HCT116 (cell line): Measurements from ENCODE around the gene ADA. TPM values are rescaled to one million over a fixed set of nuclear protein-coding genes. Genes with fewer than 3 reads are reported as not detected.

Experiments
- ATAC-seq: fragments of 200-7000 bp; cut with Tn5 transposase; 2 replicates; pipeline ENCODE4 v1.9.1; 2020; ENCODE audit warnings: mild to moderate bottlenecking, moderate library complexity
- BruUV-seq: library from RNA; stranded (reverse); fragments of 400-500 nt; replicated peaks from 2 replicates; lab custom pipeline; 2021; lab: Mats Ljungman, UMichigan
- CTCF ChIA-PET: fragments of 300-600 bp; sonication (Branson Sonifier 250); formaldehyde crosslinking; loops from one replicate; lab custom pipeline; 2021; ENCODE audit warnings: antibody characterized with exemption; lab: Charles Lee
- POLR2A ChIA-PET: fragments of 300-600, 350-600 bp; sonication (Branson Sonifier 250); formaldehyde crosslinking; loops from one replicate; lab custom pipeline; 2021; ENCODE audit warnings: antibody characterized with exemption; lab: Charles Lee
- RAD21 ChIA-PET, 2 experiments: fragments of 300-600 bp; sonication (Branson Sonifier 250); formaldehyde crosslinking; loops; one replicate each; lab custom pipeline; 2023; ENCODE audit warnings: low total read pairs in 2 of 2; ENCODE audit not compliant: uncharacterized antibody in 2 of 2, unreplicated experiment in 2 of 2, low non-redundant PET in 1 of 2; lab: Charles Lee
- DNase-seq: peaks from one replicate; pipeline ENCODE4 v3.0.0-alpha.2; 2010; ENCODE audit warnings: low read depth, low spot score
- H2AFZ ChIP-seq: fragments of 200-600 bp; shearing (Covaris generic), sonication (generic); 2 replicates; pipeline ENCODE4 v1.6.1; 2017; ENCODE audit warnings: low read depth, mixed run types, mixed read lengths, antibody characterized with exemption, low read length; ENCODE audit not compliant: poor library complexity, severe bottlenecking
- H3K27ac ChIP-seq: 2 replicates; pipeline ENCODE4 v1.5.1; 2012; ENCODE audit warnings: low read depth, low read length
- H3K27me3 ChIP-seq: fragments of 200-600 bp; sonication (generic); 2 replicates; pipeline ENCODE4 v1.6.1; 2016; ENCODE audit warnings: mixed run types, low read length, mixed read lengths; ENCODE audit not compliant: insufficient read depth
- H3K36me3 ChIP-seq, 2 experiments: fragments of 200-500 bp in 1 of 2; fragments of 200-600 bp in 1 of 2; sonication (Bioruptor generic) in 1 of 2; sonication (generic) in 1 of 2; 2 replicates each; pipeline versions ENCODE4 v1.5.1 to v1.6.1; 2014 to 2016; ENCODE audit warnings: low read length in 2 of 2, inconsistent platforms in 1 of 2, mixed read lengths in 1 of 2, mixed run types in 1 of 2; ENCODE audit not compliant: insufficient read depth in 2 of 2, control insufficient read depth in 1 of 2
- H3K4me1 ChIP-seq, 2 experiments: fragments of 200-600 bp in 1 of 2; sonication (generic) in 1 of 2; 2 replicates each; pipeline versions ENCODE4 v1.5.1 to v1.6.1; 2012 to 2017; ENCODE audit warnings: low read length in 2 of 2, inconsistent platforms in 1 of 2, mild to moderate bottlenecking in 1 of 2, mixed read lengths in 1 of 2, mixed run types in 1 of 2, moderate library complexity in 1 of 2; ENCODE audit not compliant: insufficient read depth in 2 of 2, control insufficient read depth in 1 of 2
- H3K4me2 ChIP-seq: fragments of 200-600 bp; sonication (generic); 2 replicates; pipeline ENCODE4 v1.6.1; 2017; ENCODE audit warnings: mixed run types, low read length, mixed read lengths
- H3K4me3 ChIP-seq, 2 experiments: fragments of 200-600 bp in 1 of 2; sonication (generic) in 1 of 2; replicated peaks in 1 of 2; 2 replicates each; pipeline ENCODE4 v1.5.1; 2011 to 2016; ENCODE audit warnings: low read length in 2 of 2, control low read depth in 1 of 2, low read depth in 1 of 2, mild to moderate bottlenecking in 1 of 2, mixed read lengths in 1 of 2, mixed run types in 1 of 2
- H3K79me2 ChIP-seq: fragments of 200-600 bp; sonication (generic); 2 replicates; pipeline ENCODE4 v1.6.1; 2017; ENCODE audit warnings: mild to moderate bottlenecking, mixed run types, low read length, moderate library complexity, mixed read lengths; ENCODE audit not compliant: insufficient read depth
- H3K9ac ChIP-seq: fragments of 200-600 bp; sonication (generic); 2 replicates; pipeline ENCODE4 v1.6.1; 2016; ENCODE audit warnings: low read length, mixed read lengths
- H3K9me2 ChIP-seq: fragments of 200-600 bp; sonication (generic), shearing (Covaris generic); 2 replicates; pipeline ENCODE4 v1.6.1; 2017; ENCODE audit warnings: mixed run types, mild to moderate bottlenecking, moderate library complexity; ENCODE audit not compliant: insufficient read depth
- H3K9me3 ChIP-seq, 2 experiments: fragments of 200-500 bp in 1 of 2; fragments of 200-600 bp in 1 of 2; sonication (Bioruptor generic) in 1 of 2; sonication (generic) in 1 of 2; 2 replicates each; pipeline ENCODE4 v1.6.1; 2014 to 2017; ENCODE audit warnings: low read length in 2 of 2, mixed read lengths in 2 of 2, inconsistent platforms in 1 of 2, low read depth in 1 of 2, mild to moderate bottlenecking in 1 of 2, mixed run types in 1 of 2, moderate library complexity in 1 of 2; ENCODE audit not compliant: control insufficient read depth in 1 of 2, insufficient read depth in 1 of 2
- H4K20me1 ChIP-seq: fragments of 200-600 bp; sonication (generic), shearing (Covaris generic); 2 replicates; pipeline ENCODE4 v1.6.1; 2017; ENCODE audit warnings: mixed run types, mild to moderate bottlenecking, moderate library complexity; ENCODE audit not compliant: insufficient read depth
- CBX3 ChIP-seq: IDR thresholded peaks from 2 replicates; pipeline ENCODE4 v1.6.1; 2012; ENCODE audit warnings: low read depth
- CEBPB ChIP-seq: IDR thresholded peaks from 2 replicates; pipeline ENCODE4 v1.6.1; 2012; ENCODE audit warnings: low read depth
- EGR1 ChIP-seq: IDR thresholded peaks from 2 replicates; pipeline ENCODE4 v1.6.1; 2012; ENCODE audit warnings: low read depth
- ELF1 ChIP-seq: IDR thresholded peaks from 2 replicates; pipeline ENCODE4 v1.6.1; 2012; ENCODE audit warnings: low read depth, borderline replicate concordance
- EZH2phosphoT487 ChIP-seq: fragments of 200-600 bp; IDR thresholded peaks from 2 replicates; pipeline ENCODE4 v1.6.1; 2018; ENCODE audit warnings: antibody characterized with exemption, borderline replicate concordance
- FOSL1 ChIP-seq: IDR thresholded peaks from 2 replicates; pipeline ENCODE4 v1.6.1; 2012; ENCODE audit warnings: low read depth
- JUND ChIP-seq: IDR thresholded peaks from 2 replicates; pipeline ENCODE4 v1.6.1; 2012
- POLR2A ChIP-seq: IDR thresholded peaks from 2 replicates; pipeline ENCODE4 v1.7.0; 2011; ENCODE audit warnings: borderline replicate concordance; ENCODE audit not compliant: insufficient read depth, insufficient read length; ENCODE audit errors: extremely low read depth
- POLR2AphosphoS5 ChIP-seq: IDR thresholded peaks from 2 replicates; pipeline ENCODE4 v1.6.1; 2011; ENCODE audit warnings: mild to moderate bottlenecking, low read depth, low read length, moderate library complexity
- RAD21 ChIP-seq: IDR thresholded peaks from 2 replicates; pipeline ENCODE4 v1.6.1; 2012; ENCODE audit warnings: low read depth, mild to moderate bottlenecking
- SIN3A ChIP-seq: IDR thresholded peaks from 2 replicates; pipeline ENCODE4 v1.6.1; 2012; ENCODE audit warnings: low read depth
- SP1 ChIP-seq: IDR thresholded peaks from 2 replicates; pipeline ENCODE4 v1.6.1; 2012; ENCODE audit warnings: low read depth
- SRF ChIP-seq: IDR thresholded peaks from 2 replicates; pipeline ENCODE4 v1.6.1; 2012; ENCODE audit warnings: low read depth
- ZFX ChIP-seq: fragments of 450-650 bp; IDR thresholded peaks from 2 replicates; pipeline ENCODE4 v1.6.1; 2017
- intact Hi-C: fragments of 100-400 bp; cut with micrococcal nuclease; formaldehyde crosslinking; loops from 2 replicates; pipeline ENCODE4 v1.10.0; 2022
- total RNA-seq: library from RNA; stranded (reverse); gene quantifications from one replicate; pipeline ENCODE4 v1.2.1, GENCODE V29; 2021; ENCODE audit not compliant: unreplicated experiment
- TF ChIP-seq, protein P1 (sequence below): IDR thresholded peaks from 2 replicates; pipeline ENCODE4 v1.6.1; 2012
- TF ChIP-seq, protein P2 (sequence below), 3 experiments: fragments of 200-600 bp in 1 of 3; sonication (generic) in 1 of 3; IDR thresholded peaks in 2 of 3; conservative IDR thresholded peaks in 1 of 3; 2 replicates each; pipeline ENCODE4 v1.5.1; 2012 to 2017; ENCODE audit warnings: low read depth in 2 of 3, low read length in 2 of 3, antibody characterized with exemption in 1 of 3, borderline replicate concordance in 1 of 3, control low read depth in 1 of 3, mild to moderate bottlenecking in 1 of 3, mixed read lengths in 1 of 3, mixed run types in 1 of 3, moderate library complexity in 1 of 3; ENCODE audit not compliant: insufficient read depth in 1 of 3
- TF ChIP-seq, protein P3 (sequence below): IDR thresholded peaks from 2 replicates; pipeline ENCODE4 v1.6.1; 2012; ENCODE audit warnings: low read depth

ADA gene
- total RNA-seq, 1 experiment from 2014 or later: 25.9 TPM

DNA sequence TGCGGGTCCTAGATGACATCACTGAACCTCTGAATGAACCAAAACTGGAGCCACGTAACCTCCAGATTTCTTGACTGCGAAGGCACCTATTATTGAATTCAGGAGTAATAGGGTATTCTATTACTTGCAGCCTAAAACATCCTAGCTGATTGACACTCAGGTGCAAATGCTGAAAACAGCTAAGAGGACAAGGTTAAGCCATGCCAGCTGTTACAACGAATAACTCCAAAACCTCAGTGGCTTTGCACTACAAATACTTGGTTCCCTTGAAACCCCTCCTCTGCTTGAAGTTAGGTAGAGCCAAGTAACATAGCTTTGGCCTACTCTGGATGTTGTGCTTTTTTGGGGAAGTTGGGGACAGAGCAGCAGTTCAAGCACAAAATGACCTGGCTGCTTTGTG lies 42.7 kb upstream of the ADA start:
- no peaks in the 10 kb centered on the region for H3K9me2 ChIP-seq
- no peaks in the 10 kb centered on the region for H4K20me1 ChIP-seq
- ChIA-PET POLR2A (no interaction called here), CTCF (no interaction called here), RAD21 (interaction anchor here in 1 of 2 experiments (1.3 kb wide), 1 partner anchor 39 kb away, joined by 3 read pairs; no protein-coding TSS in a partner anchor)
- peaks cover 0 to 5% of the 10 kb centered on the region in 2 experiments; a peak in 1 of 4 replicates for H3K9me3 ChIP-seq
- no peak overlapping the region for H3K9ac ChIP-seq
- ATAC-seq: no peak
- H3K27me3 ChIP-seq: 0 out of 2 replicates have a peak, but pooled peaks cover 4% of the 10 kb centered on the region
- no TSS peak for BruUV-seq
- intact Hi-C loops: no loop called here
- H2AFZ ChIP-seq: no peak overlapping the region
- no peak overlapping the region for H3K4me3 ChIP-seq
- no peak for TF ChIP-seq FOSL1
- no peak for TF ChIP-seq POLR2AphosphoS5
- no peak for TF ChIP-seq JUND
- TF ChIP-seq SP1: no peak
- no peak for TF ChIP-seq RAD21
- TF ChIP-seq ZFX: no peak
- TF ChIP-seq EGR1: no peak
- TF ChIP-seq ELF1: no peak
- TF ChIP-seq, protein P1, sequence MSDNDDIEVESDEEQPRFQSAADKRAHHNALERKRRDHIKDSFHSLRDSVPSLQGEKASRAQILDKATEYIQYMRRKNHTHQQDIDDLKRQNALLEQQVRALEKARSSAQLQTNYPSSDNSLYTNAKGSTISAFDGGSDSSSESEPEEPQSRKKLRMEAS: no peak
- TF ChIP-seq POLR2A: no peak
- TF ChIP-seq, protein P2, sequence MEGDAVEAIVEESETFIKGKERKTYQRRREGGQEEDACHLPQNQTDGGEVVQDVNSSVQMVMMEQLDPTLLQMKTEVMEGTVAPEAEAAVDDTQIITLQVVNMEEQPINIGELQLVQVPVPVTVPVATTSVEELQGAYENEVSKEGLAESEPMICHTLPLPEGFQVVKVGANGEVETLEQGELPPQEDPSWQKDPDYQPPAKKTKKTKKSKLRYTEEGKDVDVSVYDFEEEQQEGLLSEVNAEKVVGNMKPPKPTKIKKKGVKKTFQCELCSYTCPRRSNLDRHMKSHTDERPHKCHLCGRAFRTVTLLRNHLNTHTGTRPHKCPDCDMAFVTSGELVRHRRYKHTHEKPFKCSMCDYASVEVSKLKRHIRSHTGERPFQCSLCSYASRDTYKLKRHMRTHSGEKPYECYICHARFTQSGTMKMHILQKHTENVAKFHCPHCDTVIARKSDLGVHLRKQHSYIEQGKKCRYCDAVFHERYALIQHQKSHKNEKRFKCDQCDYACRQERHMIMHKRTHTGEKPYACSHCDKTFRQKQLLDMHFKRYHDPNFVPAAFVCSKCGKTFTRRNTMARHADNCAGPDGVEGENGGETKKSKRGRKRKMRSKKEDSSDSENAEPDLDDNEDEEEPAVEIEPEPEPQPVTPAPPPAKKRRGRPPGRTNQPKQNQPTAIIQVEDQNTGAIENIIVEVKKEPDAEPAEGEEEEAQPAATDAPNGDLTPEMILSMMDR (IDR thresholded peaks at IDR 0.05 in 2 of 3, conservative IDR thresholded peaks at IDR 0.05 in 1 of 3; ENCODE audit: borderline replicate concordance in 1 of 3, insufficient read depth in 1 of 3, low read depth in 2 of 3, low read length in 2 of 3): no peak
- no peak for TF ChIP-seq SIN3A
- TF ChIP-seq, protein P3, sequence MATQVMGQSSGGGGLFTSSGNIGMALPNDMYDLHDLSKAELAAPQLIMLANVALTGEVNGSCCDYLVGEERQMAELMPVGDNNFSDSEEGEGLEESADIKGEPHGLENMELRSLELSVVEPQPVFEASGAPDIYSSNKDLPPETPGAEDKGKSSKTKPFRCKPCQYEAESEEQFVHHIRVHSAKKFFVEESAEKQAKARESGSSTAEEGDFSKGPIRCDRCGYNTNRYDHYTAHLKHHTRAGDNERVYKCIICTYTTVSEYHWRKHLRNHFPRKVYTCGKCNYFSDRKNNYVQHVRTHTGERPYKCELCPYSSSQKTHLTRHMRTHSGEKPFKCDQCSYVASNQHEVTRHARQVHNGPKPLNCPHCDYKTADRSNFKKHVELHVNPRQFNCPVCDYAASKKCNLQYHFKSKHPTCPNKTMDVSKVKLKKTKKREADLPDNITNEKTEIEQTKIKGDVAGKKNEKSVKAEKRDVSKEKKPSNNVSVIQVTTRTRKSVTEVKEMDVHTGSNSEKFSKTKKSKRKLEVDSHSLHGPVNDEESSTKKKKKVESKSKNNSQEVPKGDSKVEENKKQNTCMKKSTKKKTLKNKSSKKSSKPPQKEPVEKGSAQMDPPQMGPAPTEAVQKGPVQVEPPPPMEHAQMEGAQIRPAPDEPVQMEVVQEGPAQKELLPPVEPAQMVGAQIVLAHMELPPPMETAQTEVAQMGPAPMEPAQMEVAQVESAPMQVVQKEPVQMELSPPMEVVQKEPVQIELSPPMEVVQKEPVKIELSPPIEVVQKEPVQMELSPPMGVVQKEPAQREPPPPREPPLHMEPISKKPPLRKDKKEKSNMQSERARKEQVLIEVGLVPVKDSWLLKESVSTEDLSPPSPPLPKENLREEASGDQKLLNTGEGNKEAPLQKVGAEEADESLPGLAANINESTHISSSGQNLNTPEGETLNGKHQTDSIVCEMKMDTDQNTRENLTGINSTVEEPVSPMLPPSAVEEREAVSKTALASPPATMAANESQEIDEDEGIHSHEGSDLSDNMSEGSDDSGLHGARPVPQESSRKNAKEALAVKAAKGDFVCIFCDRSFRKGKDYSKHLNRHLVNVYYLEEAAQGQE: no peak
- TF ChIP-seq EZH2phosphoT487: no peak
- TF ChIP-seq CEBPB: no peak
- no peak for TF ChIP-seq CBX3
- TF ChIP-seq SRF: no peak
- no peak overlapping the region for H3K4me2 ChIP-seq
- H3K36me3 ChIP-seq: no peaks in the 10 kb centered on the region
- DNase-seq: no peak
- peaks cover 18 to 19% of the 10 kb centered on the region in 2 experiments for H3K4me1 ChIP-seq
- H3K27ac ChIP-seq: no peak overlapping the region
- H3K79me2 ChIP-seq: no peaks in the 10 kb centered on the region
